Glomerular visceral epithelial cell (primary cell): Measurements from ENCODE around the gene RAB25.
"Not testable (repeated sequence)": the region's sequence is repeated elsewhere in the genome, so short reads cannot be mapped to it uniquely, and the experiment has no call there.

ENCODE experiments used
- DNase-seq: peaks from one replicate; pipeline ENCODE4 v3.0.0-alpha.2; 2016; ENCODE audit errors: extremely low spot score

The RAB25 gene

DNA sequence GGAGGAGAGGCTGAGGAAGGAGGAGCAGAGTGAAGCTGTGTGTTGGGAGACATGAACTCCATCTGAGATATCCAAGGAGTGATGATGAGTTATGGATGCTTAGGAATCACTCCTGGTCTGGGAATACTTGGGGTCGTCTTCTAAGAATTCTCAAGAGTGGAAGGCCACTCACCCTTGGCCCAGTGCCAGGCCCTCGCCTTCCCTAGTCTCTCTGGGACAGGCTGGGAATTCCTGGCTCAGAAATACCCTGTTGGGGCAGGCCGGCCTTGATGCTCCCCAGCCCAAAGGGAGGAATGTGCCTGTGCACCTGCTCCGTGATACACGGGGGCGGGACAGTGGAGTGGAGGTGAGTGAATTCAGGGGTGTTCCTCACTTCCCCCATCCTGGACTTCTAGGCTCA, 40.9 kb downstream of the RAB25 start:
- no peak for DNase-seq

DNA sequence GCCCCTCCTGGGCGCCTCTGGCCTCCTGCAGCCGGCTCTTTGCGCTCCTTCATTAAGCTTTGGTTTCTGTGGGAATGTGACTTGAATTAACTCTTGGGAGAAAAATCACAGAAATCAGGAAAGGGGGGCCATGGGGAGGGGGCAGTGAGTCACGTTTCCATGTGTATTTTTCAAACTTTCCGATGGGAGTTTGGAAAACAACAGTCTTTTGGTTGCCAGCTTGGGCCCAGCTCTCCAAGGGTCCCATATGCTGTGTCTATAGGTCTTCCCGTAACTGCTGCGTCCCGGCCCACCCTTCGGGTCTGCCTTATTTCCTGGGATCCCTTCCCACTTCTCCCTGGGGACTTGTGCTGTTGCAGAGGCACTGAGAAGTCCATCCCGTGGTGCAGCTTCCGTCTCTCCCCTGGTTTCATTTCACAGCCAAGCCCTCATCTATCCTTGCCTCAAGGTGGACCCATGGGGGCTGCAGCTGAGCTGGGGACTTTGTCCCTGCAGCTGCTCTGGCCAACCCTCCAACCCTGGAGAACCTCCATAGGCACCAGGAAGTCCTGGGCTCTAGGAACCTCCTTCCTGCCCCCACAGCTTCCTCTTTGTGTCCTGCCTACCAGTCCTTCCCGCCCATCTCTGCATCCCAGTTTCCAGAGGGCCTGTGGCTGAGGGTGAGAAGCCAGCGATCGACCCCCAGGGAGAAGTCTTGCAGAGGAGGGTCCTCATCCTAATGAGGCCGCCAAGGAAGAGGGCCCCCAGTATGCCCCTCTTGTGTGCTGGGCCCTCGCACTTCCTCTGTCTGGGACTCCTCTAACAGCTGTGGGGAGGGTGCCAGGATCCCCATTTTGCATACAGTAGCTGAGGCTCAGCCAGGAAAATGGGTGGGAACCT, 41.9 kb downstream of the RAB25 start:
- DNase-seq, result no peak

DNA sequence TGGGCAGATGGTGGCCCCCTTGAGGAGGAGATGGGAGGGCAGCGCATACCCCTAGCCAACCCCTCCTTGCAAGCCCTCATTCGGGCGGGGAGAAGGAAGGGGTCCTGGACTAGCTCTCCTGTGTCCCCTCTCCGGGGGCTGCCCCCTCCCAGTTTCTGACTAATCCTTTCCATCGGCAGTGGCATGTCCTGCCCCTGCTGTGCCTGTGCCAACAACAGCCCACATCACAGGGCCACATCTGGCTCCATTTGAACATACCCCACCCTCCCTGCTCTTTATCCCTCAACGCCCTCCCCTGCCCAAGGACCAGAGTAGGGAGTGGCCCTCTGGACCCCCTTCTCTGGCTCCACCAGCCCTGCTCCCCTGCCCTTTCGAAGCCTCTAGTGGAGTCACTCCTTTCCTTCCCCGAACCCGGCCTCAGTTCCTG, 42.6 kb downstream of the RAB25 start:
- no peak for DNase-seq

DNA sequence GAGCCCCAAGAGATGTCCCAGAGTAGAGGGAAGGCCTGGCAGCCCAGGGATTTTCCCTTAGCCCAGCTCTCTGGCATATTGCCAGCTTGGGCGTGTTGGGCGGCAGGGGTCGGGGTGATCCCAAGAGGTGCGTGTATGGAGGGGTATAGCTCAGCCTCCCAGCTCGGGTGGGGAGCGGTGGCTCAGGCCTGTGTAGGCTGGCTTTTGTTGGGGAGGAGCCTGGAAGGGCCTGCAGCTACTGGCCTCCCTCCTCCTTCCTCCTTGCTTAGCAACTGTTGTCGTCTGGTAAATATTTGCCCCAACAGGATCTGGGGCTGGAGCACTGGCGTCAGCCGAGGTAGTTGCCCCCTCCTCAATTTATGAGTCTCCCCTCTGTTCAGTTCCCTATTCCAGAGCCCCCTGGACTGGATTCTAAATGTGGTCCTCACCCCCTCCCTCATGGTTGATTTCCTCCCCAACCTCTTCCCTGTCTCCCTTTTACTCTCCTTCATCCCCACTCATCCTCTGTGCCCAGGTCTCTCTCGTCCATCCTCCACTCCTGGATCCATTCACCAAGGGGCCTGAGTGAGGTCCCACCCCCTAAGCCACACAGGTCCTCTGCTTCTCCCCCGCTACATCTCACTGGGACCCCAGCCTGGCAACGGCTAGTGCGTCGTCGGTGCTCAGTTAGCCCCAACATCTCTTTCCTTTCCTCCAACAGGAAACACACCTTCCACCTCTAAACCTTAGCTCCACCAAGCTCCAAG, 43.3 kb downstream of the RAB25 start:
- peak; percentile 78 for DNase-seq

DNA sequence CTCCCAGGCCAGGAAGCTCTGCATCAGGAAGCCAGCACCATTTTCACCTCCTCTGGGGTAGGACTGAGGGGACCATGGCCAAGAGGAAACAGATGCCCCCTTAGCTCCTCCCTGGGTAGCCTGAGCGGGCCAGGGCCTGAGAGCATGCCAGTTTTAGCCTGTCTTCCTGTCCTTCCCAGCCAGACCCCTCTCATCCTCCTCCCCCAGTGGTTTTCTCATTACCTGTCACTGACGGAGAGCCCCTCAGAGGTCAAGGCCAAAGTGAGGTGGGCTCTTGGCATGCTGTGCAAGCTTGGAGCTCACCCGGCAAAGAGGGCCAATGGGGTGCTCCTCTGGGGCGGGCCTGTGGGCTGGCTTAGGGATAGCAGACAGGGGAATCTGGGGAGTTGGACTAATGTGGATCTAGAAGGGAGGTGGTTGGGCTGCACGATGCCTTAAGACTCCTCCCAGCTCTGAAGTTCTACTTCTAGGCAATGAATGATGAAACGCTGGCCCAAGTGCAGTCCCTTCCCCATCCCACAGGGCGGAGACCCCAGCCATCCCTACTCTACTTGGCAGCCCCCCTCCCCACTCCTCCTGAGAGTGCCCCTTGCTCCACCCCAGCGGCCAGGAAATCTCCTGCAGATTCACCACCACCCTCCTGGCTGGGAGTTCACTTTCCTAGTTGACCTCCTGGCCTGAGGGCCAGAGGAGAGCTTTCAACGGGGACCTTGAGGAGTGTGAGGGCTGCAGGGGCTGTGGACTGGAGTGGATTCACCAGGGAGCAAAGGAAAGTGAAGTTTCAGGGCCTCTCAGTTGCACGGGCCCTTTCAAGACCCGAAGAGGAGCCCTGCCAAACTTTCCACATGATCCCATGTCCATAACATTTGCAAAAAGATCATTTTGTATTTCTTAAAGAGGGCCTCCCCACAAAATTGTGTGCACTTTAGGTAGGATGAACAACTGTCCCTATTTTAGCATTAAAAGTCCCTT, 44.2 kb downstream of the RAB25 start:
- no peak for DNase-seq

DNA sequence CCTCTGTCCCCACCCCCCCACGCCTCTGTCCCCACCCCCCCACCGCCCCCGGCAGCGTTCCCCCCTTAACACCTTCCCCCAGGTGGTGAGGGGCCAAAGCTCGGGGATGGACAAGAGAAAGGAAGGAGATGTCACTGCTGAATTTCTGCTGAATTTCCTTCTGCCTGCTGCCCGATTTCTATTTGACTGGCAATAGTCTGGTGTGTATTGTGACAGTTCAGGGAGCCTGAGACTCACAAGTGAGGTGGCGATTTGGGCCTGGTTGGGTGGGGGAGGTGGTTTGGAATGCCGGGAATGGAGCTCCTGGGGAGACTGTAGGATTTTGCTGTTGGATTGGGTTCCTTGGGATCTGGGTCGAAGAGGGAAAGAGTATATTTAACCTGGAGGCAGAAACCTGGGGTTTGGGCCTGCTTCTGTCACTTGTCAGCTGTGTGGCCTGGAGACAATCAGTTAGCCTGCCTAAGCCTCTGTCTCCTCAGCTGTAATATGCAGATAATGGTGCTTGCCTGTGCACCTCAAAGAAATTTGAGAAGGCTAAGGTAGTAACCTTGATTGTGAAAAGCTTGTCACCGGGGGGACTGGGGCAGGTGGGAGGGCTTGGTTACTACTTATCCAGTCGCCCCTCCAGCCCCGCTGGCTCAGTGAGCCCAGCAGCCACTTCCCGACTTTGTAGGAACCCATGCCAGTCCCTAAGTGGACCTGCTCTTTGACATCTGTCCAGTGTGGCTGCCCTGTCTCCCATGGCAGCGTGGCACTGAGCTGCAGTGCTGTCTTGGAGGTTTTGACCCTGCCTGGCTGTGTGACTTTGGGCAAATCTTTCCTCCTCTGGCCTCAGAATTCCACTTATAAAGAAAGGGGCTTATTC, 45.9 kb downstream of the RAB25 start:
- DNase-seq, result no peak

DNA sequence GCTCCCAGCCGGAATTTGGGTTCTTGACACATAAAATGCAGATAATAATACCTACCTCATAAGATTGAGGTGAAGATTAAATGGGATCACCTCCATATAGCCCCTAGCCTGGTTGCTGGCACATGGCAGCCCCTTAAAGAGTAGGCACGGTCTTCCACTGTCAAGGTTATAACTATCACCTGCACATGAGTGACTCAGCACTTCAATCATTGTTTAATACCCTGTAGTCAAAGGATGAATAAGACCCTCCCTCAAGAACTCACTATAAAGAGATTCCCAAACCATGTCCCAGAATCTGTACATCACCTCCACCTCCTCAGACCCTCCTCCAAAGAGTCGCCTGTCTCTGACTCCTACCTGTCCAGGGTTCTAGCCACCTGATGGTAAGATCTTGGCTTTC, 47.1 kb downstream of the RAB25 start:
- no peak for DNase-seq

DNA sequence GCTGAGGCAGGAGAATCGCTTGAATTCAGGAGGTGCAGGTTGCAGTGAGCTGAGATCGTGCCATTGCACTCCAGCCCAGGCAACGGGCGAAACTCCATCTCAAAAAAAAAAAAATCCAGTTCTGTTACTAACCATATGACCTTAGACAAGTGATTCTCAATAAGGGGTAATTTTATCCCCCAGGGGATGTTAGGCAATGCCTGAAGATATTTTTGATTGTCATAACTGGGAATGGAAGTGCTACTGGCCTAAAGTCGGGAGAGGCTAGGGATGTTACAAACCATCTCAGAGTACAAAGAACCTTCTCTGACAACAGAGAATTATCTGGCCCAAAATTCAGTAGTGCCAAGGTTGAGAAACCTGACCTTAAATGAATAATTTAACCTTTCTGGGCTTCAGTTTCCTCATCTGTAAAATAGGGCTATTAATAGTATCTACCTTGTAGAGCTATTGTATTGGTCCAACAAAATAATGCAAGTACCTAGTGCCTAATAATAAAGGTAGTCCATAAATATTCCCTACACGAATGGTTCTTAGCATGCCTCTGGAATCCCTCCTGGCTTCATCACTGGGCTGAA, 47.8 kb downstream of the RAB25 start:
- DNase-seq, result no peak

DNA sequence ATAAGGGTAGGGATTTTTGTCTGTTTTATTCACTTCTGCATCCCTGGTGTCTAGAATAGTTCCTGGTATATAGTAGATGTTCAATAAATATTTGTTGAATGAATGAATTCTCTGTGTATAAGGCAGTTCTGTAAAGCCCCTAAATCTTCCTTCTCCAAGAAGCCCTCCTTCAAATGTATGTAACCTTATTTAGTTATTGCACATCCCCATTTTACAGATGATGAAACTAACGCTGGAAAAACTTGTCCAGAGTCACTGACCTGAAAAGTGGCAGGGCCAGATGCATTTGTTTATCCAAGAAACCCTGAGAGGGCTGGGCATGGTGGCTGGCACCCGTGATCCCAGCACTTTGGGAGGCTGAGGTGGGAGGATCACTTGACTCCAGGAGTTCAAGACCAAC, 49.3 kb downstream of the RAB25 start:
- DNase-seq, result no peak

DNA sequence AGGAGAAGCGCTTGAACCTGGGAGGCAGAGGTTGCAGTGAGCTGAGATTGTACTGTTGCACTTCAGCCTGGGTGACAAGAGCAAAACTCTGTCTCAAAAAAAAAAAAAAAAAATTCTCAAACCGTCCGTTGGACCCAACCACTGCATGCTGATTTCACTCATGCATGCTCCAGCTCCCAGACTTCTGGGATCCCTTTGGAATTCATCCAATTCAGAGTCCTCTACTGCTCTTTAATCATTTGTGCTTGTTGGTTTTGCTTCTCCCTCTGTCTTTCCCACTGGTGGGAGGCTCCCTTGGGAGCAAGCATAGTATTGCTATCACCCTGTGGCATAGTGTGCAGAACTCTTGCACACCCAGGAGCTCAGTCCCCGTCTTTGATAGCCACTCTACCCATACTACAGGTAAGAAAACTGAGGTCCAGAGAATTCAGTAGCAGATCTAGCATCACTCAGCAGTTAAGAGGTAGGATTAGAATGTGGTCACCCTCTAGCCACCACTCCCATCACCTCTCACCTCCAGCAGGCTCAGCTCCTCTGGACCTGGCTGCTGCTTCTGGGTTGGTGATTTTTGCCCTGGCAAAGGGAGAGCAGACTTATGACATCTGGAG, 50.5 kb downstream of the RAB25 start:
- DNase-seq, result peak; percentile 65

DNA sequence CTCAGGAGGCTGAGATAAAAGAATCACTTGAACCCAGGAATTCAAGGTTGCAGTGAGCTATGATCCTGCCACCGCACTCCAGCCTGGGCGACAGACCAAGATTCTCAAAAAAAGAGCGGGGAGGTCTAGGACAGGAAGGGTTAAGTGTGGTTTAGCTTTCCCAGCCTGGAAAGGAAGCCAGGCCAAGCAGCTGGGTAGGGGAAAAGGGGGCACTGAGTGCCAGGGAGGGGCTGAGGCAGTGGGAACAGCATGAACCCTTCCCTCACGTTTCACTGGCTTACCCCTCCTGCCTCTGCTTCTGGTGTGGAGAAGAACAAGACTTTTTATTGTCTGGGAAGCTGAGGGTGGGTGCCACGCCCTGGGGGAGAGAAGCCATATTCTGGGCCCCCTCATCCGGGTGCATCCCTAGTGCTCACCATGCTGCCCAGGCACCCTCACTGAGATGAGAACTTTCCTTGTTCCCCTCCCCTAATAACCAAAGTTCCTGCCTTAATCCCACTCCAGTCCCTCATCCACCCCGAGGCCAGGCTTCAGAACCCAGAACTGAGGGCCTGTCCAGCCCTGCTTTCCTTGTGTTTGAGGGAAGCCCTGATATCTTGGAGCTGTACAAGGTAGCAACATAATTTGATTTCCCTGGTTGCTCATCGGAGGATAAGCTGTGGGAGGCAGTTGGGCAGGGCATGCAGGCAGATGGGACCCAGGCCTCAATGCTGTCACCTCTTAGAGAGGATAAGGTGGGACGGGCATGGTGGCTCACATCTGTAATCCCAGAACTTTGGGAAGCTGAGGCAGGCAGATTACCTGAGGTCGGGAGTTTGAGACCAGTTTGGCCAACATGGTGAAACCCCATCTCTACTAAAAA, 51.5 kb downstream of the RAB25 start:
- DNase-seq, result no peak

DNA sequence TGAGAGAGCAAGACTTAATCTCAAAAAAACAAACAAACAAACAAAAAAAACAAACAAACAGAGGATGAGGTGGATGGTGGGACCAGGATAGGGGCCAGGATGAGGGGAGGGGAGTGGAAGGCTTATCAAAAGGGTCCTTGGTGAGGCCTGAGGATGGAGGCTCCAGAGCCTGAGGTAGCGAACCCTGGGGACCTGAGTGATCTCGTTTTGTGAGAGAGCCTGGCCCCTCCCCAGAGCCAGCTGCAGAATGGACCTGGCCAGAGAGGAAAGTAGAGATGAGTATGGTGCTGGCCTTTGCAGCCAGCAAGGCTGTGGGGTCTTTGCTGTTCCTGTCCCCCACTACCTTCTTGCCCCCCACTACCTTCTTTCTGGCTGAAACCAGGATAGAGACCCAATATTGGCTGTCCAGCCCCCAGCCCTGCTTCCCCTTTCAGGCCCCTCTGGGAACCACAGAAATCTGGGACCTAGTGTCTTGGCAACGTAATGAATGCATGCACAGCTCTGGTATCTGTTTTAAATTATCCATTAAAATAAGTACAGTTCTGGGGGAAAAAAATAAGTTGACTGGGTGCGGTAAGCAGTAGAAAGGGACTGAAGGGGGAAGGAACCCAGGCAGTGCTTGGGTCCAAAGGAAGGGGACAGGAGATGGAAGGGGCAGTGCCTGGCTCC, 52.5 kb downstream of the RAB25 start:
- DNase-seq, result no peak

DNA sequence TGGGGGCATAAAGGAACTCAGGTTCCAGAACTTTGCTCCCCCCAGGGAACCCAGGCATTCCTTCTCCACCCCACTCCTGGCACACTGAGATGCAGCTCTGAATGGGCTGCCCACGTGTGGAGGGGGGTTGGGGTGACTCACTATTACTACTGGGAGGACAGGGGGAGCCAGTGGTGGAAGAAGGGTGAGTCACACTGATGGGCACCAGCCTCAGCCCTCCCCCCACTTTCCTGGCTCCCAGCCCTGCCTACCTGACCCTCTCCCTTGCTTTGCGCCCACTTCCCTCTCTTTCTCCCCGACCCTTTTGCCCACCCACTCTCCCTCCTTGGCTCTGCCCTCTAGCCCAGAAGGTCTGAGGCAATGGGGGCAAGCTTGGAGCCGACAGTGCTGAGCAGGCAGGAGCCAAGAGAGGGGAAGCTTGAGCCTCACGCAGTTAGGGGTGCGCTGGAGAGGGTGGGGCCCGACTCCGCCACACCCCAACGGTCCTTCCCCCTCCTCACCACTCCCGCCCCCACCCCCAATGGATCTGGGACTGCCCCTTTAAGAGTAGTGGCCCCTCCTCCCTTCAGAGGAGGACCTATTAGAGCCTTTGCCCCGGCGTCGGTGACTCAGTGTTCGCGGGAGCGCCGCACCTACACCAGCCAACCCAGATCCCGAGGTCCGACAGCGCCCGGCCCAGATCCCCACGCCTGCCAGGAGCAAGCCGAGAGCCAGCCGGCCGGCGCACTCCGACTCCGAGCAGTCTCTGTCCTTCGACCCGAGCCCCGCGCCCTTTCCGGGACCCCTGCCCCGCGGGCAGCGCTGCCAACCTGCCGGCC, 53.4 kb downstream of the RAB25 start, which contains the start of gene LMNA:
TSS of gene LMNA (plus strand) at position 611 of the 818 bp plus-strand sequence. CDS start 208 bp downstream, outside the sequence.
- DNase-seq, result peak; percentile 98

DNA sequence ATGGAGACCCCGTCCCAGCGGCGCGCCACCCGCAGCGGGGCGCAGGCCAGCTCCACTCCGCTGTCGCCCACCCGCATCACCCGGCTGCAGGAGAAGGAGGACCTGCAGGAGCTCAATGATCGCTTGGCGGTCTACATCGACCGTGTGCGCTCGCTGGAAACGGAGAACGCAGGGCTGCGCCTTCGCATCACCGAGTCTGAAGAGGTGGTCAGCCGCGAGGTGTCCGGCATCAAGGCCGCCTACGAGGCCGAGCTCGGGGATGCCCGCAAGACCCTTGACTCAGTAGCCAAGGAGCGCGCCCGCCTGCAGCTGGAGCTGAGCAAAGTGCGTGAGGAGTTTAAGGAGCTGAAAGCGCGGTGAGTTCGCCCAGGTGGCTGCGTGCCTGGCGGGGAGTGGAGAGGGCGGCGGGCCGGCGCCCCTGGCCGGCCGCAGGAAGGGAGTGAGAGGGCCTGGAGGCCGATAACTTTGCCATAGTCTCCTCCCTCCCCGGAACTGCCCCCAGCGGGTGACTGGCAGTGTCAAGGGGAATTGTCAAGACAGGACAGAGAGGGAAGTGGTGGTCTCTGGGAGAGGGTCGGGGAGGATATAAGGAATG, 54.1 kb downstream of the RAB25 start:
- no peak for DNase-seq

DNA sequence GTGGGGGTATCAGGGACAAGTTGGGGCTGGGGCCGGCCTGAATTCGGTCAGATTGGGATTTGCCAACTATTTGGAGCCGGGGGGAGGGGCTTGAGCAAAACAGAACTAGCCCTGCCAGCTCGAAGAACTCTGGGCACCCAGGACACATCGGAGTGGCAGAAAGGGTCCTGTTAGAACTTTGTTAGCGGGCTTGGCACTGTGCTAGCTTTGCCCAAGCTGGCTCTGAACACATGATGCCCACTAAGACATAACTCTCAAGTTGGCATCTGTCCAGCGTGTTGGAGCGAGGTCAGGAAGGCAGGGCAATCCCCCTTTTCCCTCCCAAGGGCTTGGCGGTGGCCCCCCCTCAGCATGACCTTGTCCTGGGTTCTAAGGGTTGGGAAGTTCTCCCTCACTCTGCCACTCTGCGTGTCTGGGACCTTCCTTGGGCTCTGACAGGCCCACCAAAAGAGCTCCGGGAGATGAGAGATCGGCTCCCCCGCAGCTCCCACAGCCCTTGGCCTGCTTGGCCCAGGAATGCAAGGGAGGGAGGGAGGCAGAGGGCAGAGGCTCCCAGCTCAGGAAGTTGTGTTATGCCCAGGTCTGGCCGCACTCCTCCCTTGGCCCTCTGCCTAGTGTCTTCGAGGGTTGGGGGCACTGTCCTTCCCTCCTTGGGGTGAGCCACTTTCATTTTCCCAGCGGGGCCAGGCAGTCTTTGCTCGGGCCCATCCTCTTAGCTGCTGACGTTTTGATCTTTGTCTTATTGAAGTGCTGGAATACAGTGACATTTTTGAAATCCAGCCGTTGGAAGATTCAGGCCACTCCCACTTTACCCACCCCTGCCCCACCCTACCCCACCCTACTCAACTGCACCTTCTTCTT, 54.8 kb downstream of the RAB25 start:
- DNase-seq, result peak; percentile 83

DNA sequence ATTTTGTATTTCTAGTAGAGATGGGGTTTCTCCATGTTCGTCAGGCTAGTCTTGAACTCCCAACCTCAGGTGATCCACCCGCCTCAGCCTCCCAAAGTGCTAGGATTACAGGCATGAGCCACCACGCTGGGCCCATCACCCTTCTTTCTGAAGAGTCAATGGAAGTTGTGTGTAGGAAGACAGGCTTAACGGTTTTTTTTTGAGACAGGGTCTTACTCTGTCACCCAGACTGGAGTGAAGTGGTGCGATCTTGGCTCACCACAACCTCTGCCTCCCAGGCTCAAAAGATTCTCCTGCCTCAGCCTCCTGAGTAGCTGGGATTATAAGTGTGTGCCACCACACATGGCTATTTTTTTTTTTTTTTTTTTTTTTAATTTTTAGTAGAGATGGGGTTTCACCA, 55.8 kb downstream of the RAB25 start:
- DNase-seq, result not testable (repeated sequence)
